ENCODE results near the gene CTBP2.

DNA sequence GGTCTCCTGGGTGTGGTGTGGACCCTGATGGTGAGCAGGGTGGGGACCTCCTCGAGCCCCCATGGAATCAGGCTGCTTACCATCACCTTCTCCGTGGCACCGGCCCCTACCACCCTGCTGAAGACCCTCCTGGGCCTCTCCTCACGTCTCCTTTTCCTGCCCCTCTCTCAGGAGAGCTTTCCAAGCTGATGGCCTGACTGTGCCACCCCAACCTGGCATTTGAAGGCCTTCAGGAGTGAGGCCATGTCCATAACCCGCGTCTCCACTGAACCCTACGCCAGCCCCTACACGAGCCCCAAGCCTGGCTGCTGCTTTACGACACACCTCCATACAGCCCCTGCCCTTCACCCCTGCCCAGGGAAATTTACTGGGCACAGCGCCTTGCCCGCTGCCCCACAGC, 163.1 kb downstream of the CTBP2 start:
- TF ChIP-seq, protein P1, sequence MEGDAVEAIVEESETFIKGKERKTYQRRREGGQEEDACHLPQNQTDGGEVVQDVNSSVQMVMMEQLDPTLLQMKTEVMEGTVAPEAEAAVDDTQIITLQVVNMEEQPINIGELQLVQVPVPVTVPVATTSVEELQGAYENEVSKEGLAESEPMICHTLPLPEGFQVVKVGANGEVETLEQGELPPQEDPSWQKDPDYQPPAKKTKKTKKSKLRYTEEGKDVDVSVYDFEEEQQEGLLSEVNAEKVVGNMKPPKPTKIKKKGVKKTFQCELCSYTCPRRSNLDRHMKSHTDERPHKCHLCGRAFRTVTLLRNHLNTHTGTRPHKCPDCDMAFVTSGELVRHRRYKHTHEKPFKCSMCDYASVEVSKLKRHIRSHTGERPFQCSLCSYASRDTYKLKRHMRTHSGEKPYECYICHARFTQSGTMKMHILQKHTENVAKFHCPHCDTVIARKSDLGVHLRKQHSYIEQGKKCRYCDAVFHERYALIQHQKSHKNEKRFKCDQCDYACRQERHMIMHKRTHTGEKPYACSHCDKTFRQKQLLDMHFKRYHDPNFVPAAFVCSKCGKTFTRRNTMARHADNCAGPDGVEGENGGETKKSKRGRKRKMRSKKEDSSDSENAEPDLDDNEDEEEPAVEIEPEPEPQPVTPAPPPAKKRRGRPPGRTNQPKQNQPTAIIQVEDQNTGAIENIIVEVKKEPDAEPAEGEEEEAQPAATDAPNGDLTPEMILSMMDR (IDR thresholded peaks at IDR 0.05): no peak
- no peak for TF ChIP-seq EP300 (IDR thresholded peaks at IDR 0.05)
- no peak for TF ChIP-seq POLR2A (IDR thresholded peaks at IDR 0.05)
- no peak for TF ChIP-seq POLR2AphosphoS5 (IDR thresholded peaks at IDR 0.05)

All from gastroesophageal sphincter (tissue), 3 donors.